Neural cell (in vitro differentiated cells): ENCODE data around the gene AGBL4.

Source experiments
- EP300 ChIP-seq: fragments of 450-650 bp; conservative IDR thresholded peaks from 2 replicates; pipeline ENCODE4 v1.6.1; 2014; ENCODE audit warnings: antibody characterized with exemption, mild to moderate bottlenecking, moderate library complexity; ENCODE audit not compliant: poor library complexity, severe bottlenecking
- EZH2 ChIP-seq: fragments of 200-600, 300-800 bp; shearing (Covaris generic), sonication (generic); IDR thresholded peaks from 2 replicates; pipeline ENCODE4 v1.6.1; 2014; ENCODE audit warnings: antibody characterized with exemption, low read length, borderline replicate concordance, mild to moderate bottlenecking; ENCODE audit not compliant: insufficient read depth, poor library complexity, severe bottlenecking
- MXI1 ChIP-seq: fragments of 450-650 bp; conservative IDR thresholded peaks from 2 replicates; pipeline ENCODE4 v1.6.1; 2014; ENCODE audit warnings: antibody characterized with exemption, mild to moderate bottlenecking; ENCODE audit not compliant: poor library complexity, severe bottlenecking
- POLR2AphosphoS5 ChIP-seq: IDR thresholded peaks from 2 replicates; pipeline ENCODE4 v1.6.1; 2012
- RAD21 ChIP-seq: fragments of 450-650 bp; conservative IDR thresholded peaks from 2 replicates; pipeline ENCODE4 v1.6.1; 2014; ENCODE audit warnings: antibody characterized with exemption, mild to moderate bottlenecking, moderate library complexity
- SMC3 ChIP-seq: fragments of 450-650 bp; conservative IDR thresholded peaks from 2 replicates; pipeline ENCODE4 v1.6.1; 2014; ENCODE audit warnings: antibody characterized with exemption, mild to moderate bottlenecking, moderate library complexity; ENCODE audit not compliant: poor library complexity
- TAF1 ChIP-seq: IDR thresholded peaks from 2 replicates; pipeline ENCODE4 v1.6.1; 2012; ENCODE audit warnings: low read depth
- TF ChIP-seq, protein P1 (sequence below): fragments of 450-650 bp; IDR thresholded peaks from 2 replicates; pipeline ENCODE4 v1.5.1; 2014; ENCODE audit warnings: antibody characterized with exemption, mild to moderate bottlenecking, moderate library complexity; ENCODE audit not compliant: poor library complexity, severe bottlenecking
- TF ChIP-seq, protein P2 (sequence below): IDR thresholded peaks from 2 replicates; pipeline ENCODE4 v1.6.1; 2012; ENCODE audit warnings: borderline replicate concordance

DNA sequence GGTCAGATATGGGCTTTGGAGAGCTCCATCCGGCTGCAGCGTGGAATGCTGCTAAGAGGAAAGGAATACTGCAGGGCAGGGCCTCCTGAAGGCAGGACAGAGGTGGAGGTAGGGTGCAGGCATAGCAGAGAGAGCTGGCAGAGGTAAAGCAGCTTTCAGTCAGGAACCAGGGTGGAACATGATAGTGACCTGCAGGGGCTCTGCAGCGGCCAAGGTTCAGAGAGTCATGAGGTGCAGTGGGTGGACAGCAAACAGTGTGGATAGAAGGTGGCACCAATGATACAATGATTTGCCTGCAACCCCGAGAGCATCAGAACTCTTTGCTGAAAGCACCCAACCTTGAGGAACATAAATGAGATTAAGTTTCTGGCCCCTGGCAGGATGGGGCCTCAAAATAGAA lies 1366.3 kb downstream of the AGBL4 start:
- TF ChIP-seq, protein P1, sequence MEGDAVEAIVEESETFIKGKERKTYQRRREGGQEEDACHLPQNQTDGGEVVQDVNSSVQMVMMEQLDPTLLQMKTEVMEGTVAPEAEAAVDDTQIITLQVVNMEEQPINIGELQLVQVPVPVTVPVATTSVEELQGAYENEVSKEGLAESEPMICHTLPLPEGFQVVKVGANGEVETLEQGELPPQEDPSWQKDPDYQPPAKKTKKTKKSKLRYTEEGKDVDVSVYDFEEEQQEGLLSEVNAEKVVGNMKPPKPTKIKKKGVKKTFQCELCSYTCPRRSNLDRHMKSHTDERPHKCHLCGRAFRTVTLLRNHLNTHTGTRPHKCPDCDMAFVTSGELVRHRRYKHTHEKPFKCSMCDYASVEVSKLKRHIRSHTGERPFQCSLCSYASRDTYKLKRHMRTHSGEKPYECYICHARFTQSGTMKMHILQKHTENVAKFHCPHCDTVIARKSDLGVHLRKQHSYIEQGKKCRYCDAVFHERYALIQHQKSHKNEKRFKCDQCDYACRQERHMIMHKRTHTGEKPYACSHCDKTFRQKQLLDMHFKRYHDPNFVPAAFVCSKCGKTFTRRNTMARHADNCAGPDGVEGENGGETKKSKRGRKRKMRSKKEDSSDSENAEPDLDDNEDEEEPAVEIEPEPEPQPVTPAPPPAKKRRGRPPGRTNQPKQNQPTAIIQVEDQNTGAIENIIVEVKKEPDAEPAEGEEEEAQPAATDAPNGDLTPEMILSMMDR: no peak
- TF ChIP-seq EP300 (no peak), EZH2 (no peak), MXI1 (no peak), POLR2AphosphoS5 (no peak), RAD21 (no peak), SMC3 (no peak), TAF1 (no peak)
- TF ChIP-seq, protein P2, sequence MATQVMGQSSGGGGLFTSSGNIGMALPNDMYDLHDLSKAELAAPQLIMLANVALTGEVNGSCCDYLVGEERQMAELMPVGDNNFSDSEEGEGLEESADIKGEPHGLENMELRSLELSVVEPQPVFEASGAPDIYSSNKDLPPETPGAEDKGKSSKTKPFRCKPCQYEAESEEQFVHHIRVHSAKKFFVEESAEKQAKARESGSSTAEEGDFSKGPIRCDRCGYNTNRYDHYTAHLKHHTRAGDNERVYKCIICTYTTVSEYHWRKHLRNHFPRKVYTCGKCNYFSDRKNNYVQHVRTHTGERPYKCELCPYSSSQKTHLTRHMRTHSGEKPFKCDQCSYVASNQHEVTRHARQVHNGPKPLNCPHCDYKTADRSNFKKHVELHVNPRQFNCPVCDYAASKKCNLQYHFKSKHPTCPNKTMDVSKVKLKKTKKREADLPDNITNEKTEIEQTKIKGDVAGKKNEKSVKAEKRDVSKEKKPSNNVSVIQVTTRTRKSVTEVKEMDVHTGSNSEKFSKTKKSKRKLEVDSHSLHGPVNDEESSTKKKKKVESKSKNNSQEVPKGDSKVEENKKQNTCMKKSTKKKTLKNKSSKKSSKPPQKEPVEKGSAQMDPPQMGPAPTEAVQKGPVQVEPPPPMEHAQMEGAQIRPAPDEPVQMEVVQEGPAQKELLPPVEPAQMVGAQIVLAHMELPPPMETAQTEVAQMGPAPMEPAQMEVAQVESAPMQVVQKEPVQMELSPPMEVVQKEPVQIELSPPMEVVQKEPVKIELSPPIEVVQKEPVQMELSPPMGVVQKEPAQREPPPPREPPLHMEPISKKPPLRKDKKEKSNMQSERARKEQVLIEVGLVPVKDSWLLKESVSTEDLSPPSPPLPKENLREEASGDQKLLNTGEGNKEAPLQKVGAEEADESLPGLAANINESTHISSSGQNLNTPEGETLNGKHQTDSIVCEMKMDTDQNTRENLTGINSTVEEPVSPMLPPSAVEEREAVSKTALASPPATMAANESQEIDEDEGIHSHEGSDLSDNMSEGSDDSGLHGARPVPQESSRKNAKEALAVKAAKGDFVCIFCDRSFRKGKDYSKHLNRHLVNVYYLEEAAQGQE: no peak
